A549 treated with ZK216348 at 1 μM for 4 hours (cell line): ENCODE measurements around the gene HOXC5. TPM values are rescaled to one million over a fixed set of nuclear protein-coding genes. Genes with fewer than 3 reads are reported as not detected.

ENCODE experiments used
- total RNA-seq: library from RNA; stranded (reverse); fragments of 200-300 nt; extraction: Qiagen RNA extraction; gene quantifications from 5 replicates; pipeline ENCODE4 v1.2.3, GENCODE V29; 2022; ENCODE audit warnings: low read depth

The HOXC5 gene
- total RNA-seq: 0.39 to 0.60 TPM (median 0.53 TPM) in 5 replicates

DNA sequence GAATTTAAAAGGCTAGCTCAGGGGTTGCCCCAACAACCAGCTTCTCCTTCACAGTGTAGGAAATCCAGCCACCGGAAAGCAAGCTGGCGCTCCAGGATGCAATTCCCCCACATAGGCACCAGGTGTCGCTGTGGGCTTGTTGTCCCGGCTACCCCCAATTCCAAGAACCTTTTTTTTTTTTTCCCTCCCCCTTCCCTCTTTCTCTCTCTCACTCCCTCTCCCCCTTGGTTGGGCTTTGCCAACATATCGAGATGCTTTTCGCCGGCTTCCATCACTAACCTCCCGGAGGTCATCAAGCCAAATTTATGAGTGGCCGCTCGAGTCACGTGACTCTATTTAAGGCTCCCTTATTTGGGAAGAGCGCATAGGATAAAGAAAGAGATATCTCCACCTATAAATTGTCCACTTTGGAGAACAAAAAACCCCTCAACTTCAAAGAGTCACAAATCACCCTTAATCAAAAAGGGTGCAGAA, at the start of gene HOXC5:
TSS of gene HOXC5 (plus strand) at position 424 of the 474 bp plus-strand sequence. CDS start 73 bp downstream, outside the sequence.

GRCh38 chr12:53984901-53985691, 47.8 kb upstream of the HOXC5 start, which contains the start of gene HOXC10:
Gene HOXC10, plus strand, starts transcription at chr12:53985146. Its CDS starts 114 bp downstream, at chr12:53985260.

DNA sequence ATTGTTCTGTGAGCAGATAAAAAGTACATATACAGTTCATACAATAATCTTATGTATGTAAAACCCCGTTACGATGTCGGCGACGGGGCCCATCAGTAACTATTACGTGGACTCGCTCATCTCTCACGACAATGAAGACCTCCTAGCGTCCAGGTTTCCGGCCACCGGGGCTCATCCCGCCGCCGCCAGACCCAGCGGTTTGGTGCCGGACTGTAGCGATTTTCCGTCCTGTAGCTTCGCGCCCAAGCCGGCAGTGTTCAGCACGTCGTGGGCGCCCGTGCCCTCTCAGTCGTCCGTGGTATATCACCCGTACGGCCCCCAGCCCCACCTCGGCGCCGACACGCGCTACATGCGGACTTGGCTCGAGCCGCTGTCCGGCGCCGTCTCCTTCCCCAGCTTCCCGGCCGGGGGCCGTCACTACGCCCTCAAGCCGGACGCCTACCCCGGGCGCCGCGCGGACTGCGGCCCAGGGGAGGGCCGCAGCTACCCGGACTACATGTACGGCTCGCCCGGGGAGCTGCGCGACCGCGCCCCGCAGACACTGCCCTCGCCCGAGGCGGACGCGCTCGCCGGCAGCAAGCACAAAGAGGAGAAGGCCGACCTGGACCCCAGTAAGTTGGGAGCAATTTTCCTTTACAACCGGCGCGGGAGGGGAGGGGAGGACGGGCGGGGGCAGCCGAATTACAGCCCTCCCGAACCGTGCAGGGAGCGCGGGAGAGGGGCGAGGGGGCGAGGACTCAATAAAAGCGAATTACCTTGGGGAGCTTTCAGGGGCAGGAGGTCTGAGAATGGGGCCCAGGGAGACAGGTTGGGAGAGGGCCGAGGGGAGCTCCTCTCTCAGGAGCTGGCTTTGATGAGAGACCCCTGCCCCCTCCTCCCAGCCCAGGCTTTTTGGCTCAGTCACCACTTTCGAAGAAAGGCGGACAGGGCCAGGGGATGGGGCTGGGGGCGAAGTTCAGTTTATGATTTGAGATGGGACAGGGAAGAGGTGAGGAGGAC, 32.4 kb upstream of the HOXC5 start, which contains the start of gene HOXC9:
TSS of gene HOXC9 (plus strand) at position 46 of the 999 bp plus-strand sequence. CDS start at position 74, 28 bp downstream.

GRCh38 chr12:54028314-54029201, 4.3 kb upstream of the HOXC5 start, which contains the start of gene HOXC6:
Gene HOXC6, plus strand, starts transcription at chr12:54028440. Its CDS starts 82 bp downstream, at chr12:54028522.

GRCh38 chr12:54053751-54054741, 21.2 kb downstream of the HOXC5 start, which contains the start of gene HOXC4:
Gene HOXC4, plus strand, starts transcription at chr12:54053835. Its CDS starts 88 bp downstream, at chr12:54053923.

Other genes starting within 250 kb of the HOXC5 start
- 11.6 to 22.7 TPM (median 15.6 TPM) in 5 replicates for gene HOXC13, start 94.2 kb upstream of the HOXC5 start, total RNA-seq
- gene HOXC12, start 78.1 kb upstream of the HOXC5 start, total RNA-seq: not detected in 5 replicates
- gene HOXC11, start 59.9 kb upstream of the HOXC5 start, total RNA-seq: 0.49 to 0.76 TPM (median 0.55 TPM) in 5 replicates
- gene HOTAIR, start 58.1 kb upstream of the HOXC5 start, total RNA-seq: 0.16 to 0.33 TPM (median 0.25 TPM) in 4 of 5 replicates, not detected in the other
- gene HOXC10, start 47.9 kb upstream of the HOXC5 start, total RNA-seq: 2.5 to 3.6 TPM (median 2.9 TPM) in 5 replicates
- 13.2 to 16.3 TPM (median 15.3 TPM) in 5 replicates for gene HOXC9, start 32.9 kb upstream of the HOXC5 start, total RNA-seq
- gene HOXC8, start 24.1 kb upstream of the HOXC5 start, total RNA-seq: 4.5 to 6.0 TPM (median 5.3 TPM) in 5 replicates
- gene HOXC6, start 4.6 kb upstream of the HOXC5 start, total RNA-seq: 3.5 to 6.0 TPM (median 5.2 TPM) in 5 replicates
- 1.7 to 3.9 TPM (median 3.8 TPM) in 5 replicates for gene HOXC4, start 20.8 kb downstream of the HOXC5 start, total RNA-seq
- gene SMUG1, start 155.9 kb downstream of the HOXC5 start, total RNA-seq: 22.3 to 35.6 TPM (median 33.0 TPM) in 5 replicates
- gene CBX5, start 247.1 kb downstream of the HOXC5 start, total RNA-seq: 18.0 to 30.7 TPM (median 26.2 TPM) in 5 replicates
- gene HNRNPA1, start 247.7 kb downstream of the HOXC5 start, total RNA-seq: 1,510 to 3,025 TPM (median 1,619 TPM) in 5 replicates